ENCODE measurements around the gene ILDR1.

Gene ILDR1

GRCh38 chr3:122031123-122031468, 9.0 kb upstream of the ILDR1 start:
- Mint-ChIP-seq H3K9me3 (peaks cover 7% of the 10 kb centered on the region), H3K4me1 (peaks cover 13% of the 10 kb centered on the region), H3K4me3 (peak overlapping the region; percentile 32), H3K36me3 (no peaks in the 10 kb centered on the region), H3K27ac (peak overlapping the region; percentile 82)
- DNase-seq (ENCODE audit: low spot score in 2 of 2) (no peak), ATAC-seq (no peak)

- H3K4me1 Mint-ChIP-seq = peaks cover 13% of the 10 kb centered on the region
- DNase-seq (ENCODE audit: low spot score in 2 of 2) (peak in 1 of 2 donors; percentile 55), ATAC-seq (peak; percentile 90)
- H3K36me3 Mint-ChIP-seq = no peaks in the 10 kb centered on the region
- peak overlapping the region; percentile 82 for H3K27ac Mint-ChIP-seq
- H3K4me3 Mint-ChIP-seq = peak overlapping the region; percentile 32
- peaks cover 2% of the 10 kb centered on the region for H3K9me3 Mint-ChIP-seq
These were observed 8.5 kb upstream of the ILDR1 start for GRCh38 chr3:122030381-122031122.

DNA sequence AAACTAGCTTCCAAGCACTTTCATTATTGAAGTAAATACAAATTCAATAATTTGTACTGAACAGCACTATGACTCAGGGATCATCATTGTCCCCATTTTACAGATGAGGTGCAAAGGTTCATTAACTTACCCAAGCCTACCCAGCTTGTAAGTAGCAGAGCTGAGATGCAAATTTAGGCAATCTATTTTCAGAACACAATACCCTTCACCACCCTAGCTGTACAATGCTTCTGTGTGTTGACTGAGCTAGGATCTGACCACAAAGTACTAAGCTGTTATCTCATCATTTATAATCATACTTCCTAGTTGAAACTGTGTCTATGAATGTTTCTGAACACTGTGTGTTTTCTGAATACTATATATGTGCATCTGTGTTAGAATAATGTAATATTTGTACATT, 3.2 kb upstream of the ILDR1 start:
- ATAC-seq (peak; percentile 50), DNase-seq (ENCODE audit: low spot score in 2 of 2) (no peak)
- no peak overlapping the region for H3K4me3 Mint-ChIP-seq
- peaks cover 10% of the 10 kb centered on the region for H3K4me1 Mint-ChIP-seq
- no peaks in the 10 kb centered on the region for H3K9me3 Mint-ChIP-seq
- H3K36me3 Mint-ChIP-seq = no peaks in the 10 kb centered on the region
- no peak overlapping the region for H3K27ac Mint-ChIP-seq

GRCh38 chr3:122024800-122025199, 2.8 kb upstream of the ILDR1 start:
- Mint-ChIP-seq H3K36me3 (no peaks in the 10 kb centered on the region), H3K4me1 (peaks cover 6% of the 10 kb centered on the region), H3K4me3 (no peak overlapping the region), H3K27ac (no peak overlapping the region), H3K9me3 (no peaks in the 10 kb centered on the region)
- no peak for ATAC-seq
- DNase-seq (ENCODE audit: low spot score in 2 of 2) = no peak

DNA sequence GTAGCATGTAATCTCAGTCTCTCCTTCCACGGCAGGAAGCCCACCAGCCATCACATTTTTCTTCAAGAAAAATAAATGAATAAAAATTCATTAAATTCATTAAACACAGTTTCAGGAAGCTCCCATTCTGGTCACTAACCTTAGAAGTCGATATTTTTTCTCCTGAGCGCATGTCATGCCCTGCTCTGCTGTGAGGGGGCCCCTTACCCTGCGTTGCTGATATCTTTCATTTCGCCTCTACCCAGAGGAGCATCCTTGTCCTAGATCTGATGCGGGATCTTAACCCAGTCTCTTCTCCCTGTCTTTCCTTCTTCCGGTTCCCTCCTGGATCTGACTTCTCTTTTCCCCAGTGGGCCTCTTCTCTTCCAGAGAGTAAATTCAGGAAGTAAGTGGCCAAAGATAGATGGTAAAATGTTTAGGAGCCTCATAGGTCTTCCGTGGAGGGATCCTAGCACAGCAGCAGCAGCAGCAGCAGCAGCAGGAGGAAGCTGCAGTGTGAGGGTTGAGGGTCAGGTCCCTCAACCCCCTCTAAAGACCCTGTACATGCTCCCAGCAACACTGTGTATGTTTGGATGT, 1.4 kb upstream of the ILDR1 start:
- no peaks in the 10 kb centered on the region for H3K36me3 Mint-ChIP-seq
- H3K4me3 Mint-ChIP-seq = no peak overlapping the region
- no peaks in the 10 kb centered on the region for H3K9me3 Mint-ChIP-seq
- H3K4me1 Mint-ChIP-seq = peaks cover 6% of the 10 kb centered on the region
- no peak overlapping the region for H3K27ac Mint-ChIP-seq
- DNase-seq (ENCODE audit: low spot score in 2 of 2) (no peak), ATAC-seq (no peak)

- peak overlapping the region; percentile 0 for H3K4me3 Mint-ChIP-seq
- H3K27ac Mint-ChIP-seq = no peak overlapping the region
- no peaks in the 10 kb centered on the region for H3K9me3 Mint-ChIP-seq
- ATAC-seq (no peak), DNase-seq (ENCODE audit: low spot score in 2 of 2) (no peak)
- peaks cover 6% of the 10 kb centered on the region for H3K4me1 Mint-ChIP-seq
- no peaks in the 10 kb centered on the region for H3K36me3 Mint-ChIP-seq
These were observed 1.0 kb downstream of the ILDR1 start for GRCh38 chr3:122021037-122021436.

DNA sequence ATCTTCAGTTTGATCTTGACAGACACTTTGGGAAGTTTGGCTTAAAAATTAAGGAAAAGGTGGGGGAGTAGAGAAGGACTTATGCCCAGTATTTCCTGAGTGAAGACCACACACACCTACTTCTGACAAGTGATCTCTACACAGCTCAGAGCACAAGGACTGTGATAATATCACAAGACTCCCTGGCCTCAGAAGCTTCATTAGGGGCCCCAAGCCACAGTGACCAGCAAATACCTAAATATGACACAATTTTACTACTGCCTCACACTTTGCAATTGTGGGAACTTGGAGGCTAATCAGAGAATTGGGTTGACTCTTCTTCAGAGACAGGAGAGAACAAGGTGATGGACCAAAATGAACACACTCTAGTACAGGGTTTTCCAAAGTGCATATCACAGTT, 2.6 kb downstream of the ILDR1 start:
- Mint-ChIP-seq H3K36me3 (no peaks in the 10 kb centered on the region), H3K4me3 (no peak overlapping the region), H3K27ac (no peak overlapping the region), H3K9me3 (no peaks in the 10 kb centered on the region), H3K4me1 (peaks cover 6% of the 10 kb centered on the region)
- ATAC-seq (no peak), DNase-seq (ENCODE audit: low spot score in 2 of 2) (no peak)

- peaks cover 10% of the 10 kb centered on the region for H3K4me1 Mint-ChIP-seq
- ATAC-seq = peak; percentile 99
These were observed 7.3 kb downstream of the ILDR1 start for GRCh38 chr3:122014741-122015140.

GRCh38 chr3:122013448-122013925, 8.6 kb downstream of the ILDR1 start:
- Mint-ChIP-seq H3K4me1 (peaks cover 12% of the 10 kb centered on the region), H3K9me3 (no peaks in the 10 kb centered on the region), H3K27ac (no peak overlapping the region), H3K36me3 (no peaks in the 10 kb centered on the region), H3K4me3 (no peak overlapping the region)
- DNase-seq (ENCODE audit: low spot score in 2 of 2) = peak in 1 of 2 donors; percentile 30
- ATAC-seq = no peak

More at GRCh38 chr3:122014741-122015140, 7.3 kb downstream of the ILDR1 start:
- no peak overlapping the region for H3K27ac Mint-ChIP-seq
- DNase-seq (ENCODE audit: low spot score in 2 of 2) = peak in 1 of 2 donors; percentile 51
- no peak overlapping the region for H3K4me3 Mint-ChIP-seq
- no peaks in the 10 kb centered on the region for H3K9me3 Mint-ChIP-seq
- no peaks in the 10 kb centered on the region for H3K36me3 Mint-ChIP-seq

DNA sequence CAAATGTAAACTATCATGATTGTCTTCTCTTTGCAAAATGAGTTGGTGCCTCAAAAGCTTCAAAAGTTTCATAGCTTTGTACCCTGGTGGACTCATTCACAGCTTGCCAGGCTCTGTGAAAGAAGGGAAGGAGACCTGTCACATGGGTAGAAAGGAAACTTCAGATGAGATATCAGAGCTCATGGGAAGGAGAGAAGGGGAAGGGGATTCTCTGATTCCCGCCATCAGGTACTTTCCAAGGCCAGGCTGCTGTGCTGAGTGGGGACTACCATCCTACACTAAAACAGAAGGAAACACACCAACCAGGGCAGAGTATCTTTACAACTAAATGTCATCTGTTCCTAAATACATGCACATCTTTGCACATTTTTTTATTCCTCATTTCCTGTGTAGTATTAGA, 9.2 kb downstream of the ILDR1 start:
- H3K4me3 Mint-ChIP-seq = no peak overlapping the region

DNA sequence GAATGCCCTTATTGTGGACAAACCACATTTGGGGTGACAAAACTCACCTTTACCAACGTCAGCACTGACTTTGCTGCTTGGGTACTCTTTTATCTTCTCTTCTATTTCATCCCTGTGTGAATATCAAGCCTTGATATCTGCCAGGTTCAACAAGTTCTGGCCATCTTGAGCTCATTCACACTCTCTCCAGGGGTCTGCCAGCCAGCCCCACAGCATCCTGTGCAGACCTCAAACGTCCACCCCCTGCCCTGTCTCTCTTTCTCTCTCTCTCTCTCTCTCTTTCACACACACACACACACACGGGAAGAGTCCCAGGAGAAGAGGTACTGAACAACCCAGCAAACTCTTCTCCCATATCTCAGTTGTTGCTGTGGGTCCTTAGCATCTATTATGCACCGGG, 10.7 kb downstream of the ILDR1 start:
- no peak overlapping the region for H3K27ac Mint-ChIP-seq
- no peaks in the 10 kb centered on the region for H3K36me3 Mint-ChIP-seq
- peaks cover 12% of the 10 kb centered on the region for H3K4me1 Mint-ChIP-seq
- H3K4me3 Mint-ChIP-seq = no peak overlapping the region
- ATAC-seq (no peak), DNase-seq (ENCODE audit: low spot score in 2 of 2) (no peak)
- H3K9me3 Mint-ChIP-seq = no peaks in the 10 kb centered on the region

More for the DNA sequence above, 9.2 kb downstream of the ILDR1 start:
- H3K4me1 Mint-ChIP-seq = peaks cover 12% of the 10 kb centered on the region
- H3K36me3 Mint-ChIP-seq = no peaks in the 10 kb centered on the region
- ATAC-seq = no peak
- H3K9me3 Mint-ChIP-seq = no peaks in the 10 kb centered on the region
- H3K27ac Mint-ChIP-seq = no peak overlapping the region
- no peak for DNase-seq (ENCODE audit: low spot score in 2 of 2)

DNA sequence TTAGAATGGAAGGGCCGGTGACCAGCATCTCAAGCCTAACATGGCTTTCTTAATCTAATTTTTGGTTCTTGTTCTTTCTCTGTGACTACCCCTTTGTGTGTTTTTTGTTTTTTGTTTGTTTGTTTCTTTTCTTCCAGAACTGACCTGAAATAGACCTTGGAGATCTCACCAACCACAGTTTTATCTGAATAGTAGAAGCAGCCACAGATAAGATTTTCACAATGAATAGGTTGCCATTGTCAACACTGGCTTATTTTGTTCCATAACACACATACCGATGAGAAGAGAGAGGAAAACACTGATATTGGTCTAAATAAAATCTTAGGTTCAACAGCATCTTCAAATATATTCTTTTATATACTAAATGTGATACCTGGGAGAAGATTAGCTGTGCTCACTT, 11.5 kb downstream of the ILDR1 start:
- no peaks in the 10 kb centered on the region for H3K9me3 Mint-ChIP-seq
- H3K4me1 Mint-ChIP-seq = peaks cover 12% of the 10 kb centered on the region
- DNase-seq (ENCODE audit: low spot score in 2 of 2) = no peak
- no peak for ATAC-seq
- no peak overlapping the region for H3K27ac Mint-ChIP-seq
- H3K4me3 Mint-ChIP-seq = no peak overlapping the region
- H3K36me3 Mint-ChIP-seq = no peaks in the 10 kb centered on the region

GRCh38 chr3:122008166-122008565, 13.9 kb downstream of the ILDR1 start:
- no peak overlapping the region for H3K27ac Mint-ChIP-seq
- no peak for ATAC-seq
- no peak overlapping the region for H3K4me3 Mint-ChIP-seq
- no peaks in the 10 kb centered on the region for H3K36me3 Mint-ChIP-seq
- no peaks in the 10 kb centered on the region for H3K9me3 Mint-ChIP-seq
- DNase-seq (ENCODE audit: low spot score in 2 of 2) = no peak
- H3K4me1 Mint-ChIP-seq = peaks cover 27% of the 10 kb centered on the region

DNA sequence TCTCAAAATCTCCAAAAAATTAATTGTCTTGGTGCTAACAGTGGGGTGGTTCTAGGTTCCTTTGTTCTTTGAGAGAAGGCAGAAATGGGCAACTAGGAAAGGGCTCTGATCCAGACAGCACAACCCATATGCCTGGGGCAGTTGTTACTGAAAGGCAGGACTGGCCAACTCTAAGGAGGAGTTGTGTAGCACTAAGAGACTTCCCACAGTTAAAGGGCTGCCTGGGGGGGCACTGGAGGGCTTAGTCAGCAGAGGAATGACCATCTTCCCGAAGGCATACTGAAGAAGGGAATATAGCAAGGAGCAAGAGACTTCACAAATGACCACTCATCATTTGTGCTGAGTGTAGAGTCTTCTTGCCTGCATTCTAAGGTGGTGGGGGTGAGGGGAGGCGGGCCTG, 15.8 kb downstream of the ILDR1 start:
- H3K27ac Mint-ChIP-seq = no peak overlapping the region
- H3K4me1 Mint-ChIP-seq = peaks cover 28% of the 10 kb centered on the region
- H3K4me3 Mint-ChIP-seq = no peak overlapping the region
- H3K9me3 Mint-ChIP-seq = no peaks in the 10 kb centered on the region
- DNase-seq (ENCODE audit: low spot score in 2 of 2) (peak in 1 of 2 donors; percentile 42), ATAC-seq (no peak)
- no peaks in the 10 kb centered on the region for H3K36me3 Mint-ChIP-seq

- no peaks in the 10 kb centered on the region for H3K36me3 Mint-ChIP-seq
- ATAC-seq = peak; percentile 64
These were observed 17.0 kb downstream of the ILDR1 start for GRCh38 chr3:122004991-122005565.

GRCh38 chr3:122004107-122004506, 17.9 kb downstream of the ILDR1 start:
- Mint-ChIP-seq H3K4me1 (peaks cover 26% of the 10 kb centered on the region), H3K36me3 (no peaks in the 10 kb centered on the region), H3K4me3 (peak overlapping the region; percentile 18), H3K27ac (peak overlapping the region; percentile 29), H3K9me3 (no peaks in the 10 kb centered on the region)
- DNase-seq (ENCODE audit: low spot score in 2 of 2) (peak in 1 of 2 donors; percentile 10), ATAC-seq (no peak)

More at GRCh38 chr3:122004991-122005565, 17.0 kb downstream of the ILDR1 start:
- Mint-ChIP-seq H3K4me3 (peak overlapping the region; percentile 18), H3K27ac (no peak overlapping the region), H3K9me3 (no peaks in the 10 kb centered on the region), H3K4me1 (peaks cover 31% of the 10 kb centered on the region)
- DNase-seq (ENCODE audit: low spot score in 2 of 2) = peak in 1 of 2 donors; percentile 61
